Mammary epithelial cell (primary cell): ENCODE data around the gene KCNA2.

Experiments used
- EZH2 ChIP-seq: IDR thresholded peaks from 2 replicates; pipeline ENCODE4 v1.6.1; 2012; ENCODE audit warnings: low read length, inconsistent platforms, borderline replicate concordance
- TF ChIP-seq, protein P1 (sequence below), 2 donors: IDR thresholded peaks in 1 of 2; conservative IDR thresholded peaks in 1 of 2; 2 replicates each; pipeline ENCODE4 v1.5.1; 2011 to 2012; ENCODE audit warnings: inconsistent platforms in 2 of 2, low read length in 2 of 2, mild to moderate bottlenecking in 2 of 2, control low read depth in 1 of 2, low read depth in 1 of 2; ENCODE audit not compliant: insufficient read depth in 1 of 2; ENCODE audit errors: extremely low read depth in 1 of 2

DNA sequence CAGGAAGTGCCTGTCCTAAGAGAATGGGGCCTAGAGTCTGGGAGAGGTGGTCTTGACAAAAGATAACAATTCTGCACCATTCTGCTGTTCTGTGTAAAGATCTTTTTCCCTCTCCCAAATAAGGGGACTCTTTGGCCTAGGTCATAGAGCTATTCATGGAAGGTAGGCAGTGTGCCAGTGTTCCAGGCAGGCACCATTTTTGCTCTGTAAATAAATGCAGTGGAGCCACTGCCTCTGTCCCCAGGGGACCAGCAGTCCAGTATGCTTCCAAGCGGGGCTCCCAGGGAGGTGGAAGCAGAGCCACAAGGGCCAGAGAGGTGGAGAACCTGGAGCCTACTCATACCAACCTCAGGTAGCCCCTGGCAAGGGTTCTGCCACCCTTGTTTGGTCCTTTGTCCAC is 25.9 kb downstream of the KCNA2 start:
- TF ChIP-seq EZH2: no peak
- TF ChIP-seq, protein P1, sequence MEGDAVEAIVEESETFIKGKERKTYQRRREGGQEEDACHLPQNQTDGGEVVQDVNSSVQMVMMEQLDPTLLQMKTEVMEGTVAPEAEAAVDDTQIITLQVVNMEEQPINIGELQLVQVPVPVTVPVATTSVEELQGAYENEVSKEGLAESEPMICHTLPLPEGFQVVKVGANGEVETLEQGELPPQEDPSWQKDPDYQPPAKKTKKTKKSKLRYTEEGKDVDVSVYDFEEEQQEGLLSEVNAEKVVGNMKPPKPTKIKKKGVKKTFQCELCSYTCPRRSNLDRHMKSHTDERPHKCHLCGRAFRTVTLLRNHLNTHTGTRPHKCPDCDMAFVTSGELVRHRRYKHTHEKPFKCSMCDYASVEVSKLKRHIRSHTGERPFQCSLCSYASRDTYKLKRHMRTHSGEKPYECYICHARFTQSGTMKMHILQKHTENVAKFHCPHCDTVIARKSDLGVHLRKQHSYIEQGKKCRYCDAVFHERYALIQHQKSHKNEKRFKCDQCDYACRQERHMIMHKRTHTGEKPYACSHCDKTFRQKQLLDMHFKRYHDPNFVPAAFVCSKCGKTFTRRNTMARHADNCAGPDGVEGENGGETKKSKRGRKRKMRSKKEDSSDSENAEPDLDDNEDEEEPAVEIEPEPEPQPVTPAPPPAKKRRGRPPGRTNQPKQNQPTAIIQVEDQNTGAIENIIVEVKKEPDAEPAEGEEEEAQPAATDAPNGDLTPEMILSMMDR (conservative IDR thresholded peaks at IDR 0.05 in 1 of 2, IDR thresholded peaks at IDR 0.05 in 1 of 2; ENCODE audit: extremely low read depth in 1 of 2, insufficient read depth in 1 of 2, low read depth in 1 of 2, low read length in 2 of 2): no peak
